Small intestine (tissue), 7 donors: ENCODE measurements around the gene TUBB8B. TPM values are rescaled to one million over a fixed set of nuclear protein-coding genes. Genes with fewer than 3 reads are reported as not detected.
"Not testable (repeated sequence)": the region's sequence is repeated elsewhere in the genome, so short reads cannot be mapped to it uniquely, and the experiment has no call there.

Experiments
- DNase-seq, 2 donors: peaks; one replicate each; pipeline versions ENCODE4 v3.0.0 to v3.0.0-alpha.2; 2013
- FAIRE-seq: peaks from 2 replicates; lab custom pipeline; 2012; peaks lifted over from hg19 to GRCh38; lab: Jason Lieb, UNC
- H3K27ac ChIP-seq, 3 donors: one replicate each; pipeline ENCODE4 v1.5.1; 2013; ENCODE audit warnings: low read length in 2 of 3, mild to moderate bottlenecking in 2 of 3, control low read depth in 1 of 3, inconsistent platforms in 1 of 3, low read depth in 1 of 3, moderate library complexity in 1 of 3
- H3K27me3 ChIP-seq, 3 donors: one replicate each; pipeline ENCODE4 v1.6.1; 2013; ENCODE audit warnings: low read length in 3 of 3, inconsistent platforms in 1 of 3; ENCODE audit not compliant: control insufficient read depth in 3 of 3, insufficient read depth in 3 of 3
- H3K36me3 ChIP-seq, 3 donors: one replicate each; pipeline ENCODE4 v1.6.1; 2013; ENCODE audit warnings: low read length in 3 of 3, inconsistent platforms in 1 of 3, low read depth in 1 of 3, mild to moderate bottlenecking in 1 of 3, moderate library complexity in 1 of 3; ENCODE audit not compliant: control insufficient read depth in 3 of 3, insufficient read depth in 2 of 3
- H3K4me1 ChIP-seq, 3 donors: one replicate each; pipeline ENCODE4 v1.6.1; 2013; ENCODE audit warnings: low read length in 2 of 3, inconsistent platforms in 1 of 3, low read depth in 1 of 3, mild to moderate bottlenecking in 1 of 3, moderate library complexity in 1 of 3; ENCODE audit not compliant: control insufficient read depth in 3 of 3, insufficient read depth in 2 of 3
- H3K4me3 ChIP-seq, 3 donors: one replicate each; pipeline ENCODE4 v1.5.1; 2013; ENCODE audit warnings: low read length in 3 of 3, control low read depth in 1 of 3, inconsistent platforms in 1 of 3, low read depth in 1 of 3, mild to moderate bottlenecking in 1 of 3, moderate library complexity in 1 of 3
- H3K9me3 ChIP-seq, 2 donors: one replicate each; pipeline ENCODE4 v1.6.1; 2013; ENCODE audit warnings: low read depth in 1 of 2, low read length in 1 of 2; ENCODE audit not compliant: control insufficient read depth in 2 of 2, insufficient read depth in 1 of 2
- WGBS, 3 donors: extraction: QIAGEN DNeasy Blood & Tissue Kit; methylation state at CpG; one replicate each; pipeline ENCODE4 v1.1.7; 2013; 5-methylcytosine and 5-hydroxymethylcytosine counted together
- polyA plus RNA-seq, 4 donors: library from polyadenylated mRNA; stranded (reverse) in 3 of 4; unstranded in 1 of 4; fragments of 200-250 nt in 3 of 4; fragments of 120-200 nt in 1 of 4; gene quantifications; one replicate each; pipeline versions ENCODE4 v1.2.1 to v1.2.3, GENCODE V29; 2013
- donor health status: healthy with polysubstance abuse.
- donor health status: control.
- donor health status: control.
- donor health status: Bipolar disorder and iron deficiency.
- donor health status: healthy.

TUBB8B gene
- polyA plus RNA-seq, 4 donors: 0.51 TPM; not detected in 3

DNA sequence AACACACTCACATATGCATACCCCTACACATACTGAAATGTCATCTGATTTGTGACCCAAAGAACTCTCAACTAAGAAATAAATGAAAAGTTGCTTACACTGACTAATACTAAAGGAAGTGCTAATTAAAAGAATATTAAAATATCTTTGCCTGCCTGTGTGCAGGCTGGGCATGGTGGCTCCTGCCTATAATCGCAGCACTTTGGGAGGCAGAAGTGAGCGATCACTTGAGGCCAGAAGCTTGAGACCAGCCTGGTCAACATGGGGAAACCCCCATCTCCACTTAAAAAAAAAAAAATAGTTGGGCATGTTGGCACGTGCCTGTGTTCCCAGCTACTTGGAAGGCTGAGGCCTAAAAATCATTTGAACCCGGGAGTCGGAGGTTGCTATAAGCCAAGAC, 14.9 kb upstream of the TUBB8B start:
- not testable (repeated sequence) for DNase-seq, H3K4me3 ChIP-seq, FAIRE-seq, H3K27ac ChIP-seq, H3K4me1 ChIP-seq, H3K36me3 ChIP-seq, H3K9me3 ChIP-seq, H3K27me3 ChIP-seq
- WGBS, 3 donors: 86 to 89% (median 89%) methylated on average over 5 of the region's 5 CpGs

GRCh38 chr18:63656-64055, 14.2 kb upstream of the TUBB8B start:
- H3K4me3 ChIP-seq, H3K27me3 ChIP-seq, FAIRE-seq, H3K9me3 ChIP-seq, H3K27ac ChIP-seq, H3K36me3 ChIP-seq, H3K4me1 ChIP-seq: not testable (repeated sequence)
- DNase-seq: peak in 1 of 2 donors; percentile 4
- whole genome bisulfite sequencing, 3 donors: 91 to 93% (median 92%) methylated on average over 2 of the region's 2 CpGs

GRCh38 chr18:54388-54787, 5.0 kb upstream of the TUBB8B start:
- not testable (repeated sequence) for H3K4me3 ChIP-seq, FAIRE-seq, H3K36me3 ChIP-seq, H3K27me3 ChIP-seq, H3K9me3 ChIP-seq, H3K4me1 ChIP-seq, H3K27ac ChIP-seq, DNase-seq
- WGBS, 3 donors: 71 to 88% (median 83%) methylated on average over 1 of the region's 1 CpG

DNA sequence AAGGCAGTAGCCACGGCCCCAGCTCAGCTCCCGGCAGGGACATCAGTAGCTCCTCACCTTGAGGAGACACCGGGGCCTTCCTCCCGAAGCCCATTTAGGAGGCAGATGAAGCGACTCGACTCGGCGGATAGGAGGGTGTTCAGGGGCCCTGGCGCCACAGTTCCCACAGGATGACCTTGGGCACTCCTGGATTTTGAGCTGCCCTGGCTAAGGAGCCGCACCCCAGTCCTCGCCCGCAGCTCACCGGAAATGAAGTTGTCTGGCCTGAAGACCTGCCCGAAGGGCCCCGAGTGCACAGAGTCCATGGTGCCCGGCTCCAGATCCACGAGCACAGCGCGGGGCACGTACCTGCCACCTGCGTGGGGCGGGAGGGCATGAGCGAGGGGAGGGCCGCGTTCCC, 719 bp downstream of the TUBB8B start:
- not testable (repeated sequence) for DNase-seq, H3K9me3 ChIP-seq, H3K27ac ChIP-seq, H3K4me3 ChIP-seq, H3K27me3 ChIP-seq, FAIRE-seq, H3K36me3 ChIP-seq, H3K4me1 ChIP-seq
- WGBS, 3 donors: 88 to 94% (median 93%) methylated on average over 20 to 25 of the region's 25 CpGs

DNA sequence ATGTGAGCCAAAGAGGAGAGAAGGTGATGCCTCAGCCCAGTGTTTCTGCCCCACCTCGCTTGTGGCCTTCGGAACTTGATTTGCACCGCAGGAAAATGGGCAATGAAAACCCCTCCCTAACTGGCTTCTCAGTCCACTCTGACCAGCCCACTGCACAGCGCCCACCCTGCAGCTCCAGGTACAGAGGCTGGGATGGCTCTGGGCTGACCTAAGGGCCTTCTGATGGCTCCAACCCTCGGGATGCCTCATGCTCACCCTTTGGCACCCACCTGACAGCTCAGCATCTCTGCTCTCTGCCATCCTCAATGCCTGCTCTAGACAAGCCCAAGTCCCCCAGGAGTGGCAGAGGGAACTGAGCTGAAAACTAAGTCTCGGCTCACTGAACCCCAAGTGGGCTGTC, 36.2 kb downstream of the TUBB8B start:
- not testable (repeated sequence) for H3K4me3 ChIP-seq, H3K27ac ChIP-seq, H3K27me3 ChIP-seq, H3K4me1 ChIP-seq, H3K9me3 ChIP-seq, FAIRE-seq, H3K36me3 ChIP-seq, DNase-seq
- WGBS, 3 donors: no CpG with 5 or more reads among the region's 6 CpGs

DNA sequence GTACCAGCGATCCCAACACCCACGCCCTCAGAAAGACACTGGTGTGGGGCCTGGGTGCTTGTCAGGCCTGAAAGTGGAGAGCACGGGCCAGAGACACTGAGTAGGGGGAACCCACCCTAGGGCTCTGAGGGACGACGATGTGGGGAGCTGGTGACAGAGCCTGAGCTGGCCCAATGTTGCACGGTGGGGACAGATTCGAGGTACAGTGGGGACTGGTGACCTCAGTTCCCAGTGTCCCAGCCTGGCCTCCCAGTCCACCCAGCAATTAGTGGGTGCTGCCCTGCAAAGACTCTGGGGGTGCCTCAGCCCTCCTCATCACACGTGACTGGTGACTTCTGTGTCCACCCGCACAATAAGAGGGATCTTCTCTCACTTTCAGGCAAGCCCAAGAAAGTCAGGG, 36.6 kb downstream of the TUBB8B start:
- not testable (repeated sequence) for H3K4me3 ChIP-seq, H3K9me3 ChIP-seq, H3K36me3 ChIP-seq, FAIRE-seq, H3K27me3 ChIP-seq, H3K4me1 ChIP-seq, DNase-seq, H3K27ac ChIP-seq
- no CpG with 5 or more reads among the region's 9 CpGs for WGBS, 3 donors

DNA sequence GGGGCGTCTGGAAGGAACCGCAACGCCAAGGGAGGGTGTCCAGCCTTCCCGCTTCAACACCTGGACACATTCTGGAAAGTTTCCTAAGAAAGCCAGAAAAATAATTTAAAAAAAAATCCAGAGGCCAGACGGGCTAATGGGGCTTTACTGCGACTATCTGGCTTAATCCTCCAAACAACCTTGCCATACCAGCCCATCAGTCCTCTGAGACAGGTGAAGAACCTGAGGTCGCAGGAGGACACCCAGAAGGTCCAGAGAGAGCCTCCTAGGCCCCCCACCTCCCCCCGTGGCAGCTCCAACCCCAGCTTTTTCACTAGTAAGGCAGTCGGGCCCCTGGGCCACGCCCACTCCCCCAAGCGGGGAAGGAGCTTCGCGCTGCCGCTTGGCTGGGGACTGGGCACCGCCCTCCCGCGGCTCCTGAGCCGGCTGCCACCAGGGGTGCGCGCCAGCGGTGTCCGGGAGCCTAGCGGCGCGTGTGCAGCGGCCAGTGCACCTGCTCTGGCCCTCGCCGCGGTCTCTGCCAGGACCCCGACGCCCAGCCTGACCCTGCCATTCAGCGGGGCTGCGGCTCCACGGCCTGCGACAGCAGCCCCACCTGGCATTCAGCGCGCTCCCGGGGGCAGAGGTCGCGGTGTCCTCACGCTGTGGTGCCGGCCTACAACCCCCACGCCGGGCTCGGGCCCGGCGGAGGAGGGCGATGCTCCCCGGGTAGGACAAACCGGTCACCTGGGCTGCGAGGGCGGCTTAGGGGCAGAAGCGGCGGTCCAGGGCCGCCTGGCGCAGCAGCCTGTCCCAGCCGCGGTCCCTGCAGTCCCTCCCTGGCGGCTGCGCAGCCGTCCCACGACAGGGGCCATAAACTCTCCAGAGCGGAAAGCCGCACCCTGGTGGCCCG, 37.8 kb downstream of the TUBB8B start:
- not testable (repeated sequence) for FAIRE-seq, H3K9me3 ChIP-seq, H3K4me1 ChIP-seq, H3K27ac ChIP-seq, DNase-seq, H3K27me3 ChIP-seq, H3K4me3 ChIP-seq, H3K36me3 ChIP-seq
- 88 to 97% (median 92%) methylated on average over 9 to 18 of the region's 65 CpGs for WGBS, 3 donors

DNA sequence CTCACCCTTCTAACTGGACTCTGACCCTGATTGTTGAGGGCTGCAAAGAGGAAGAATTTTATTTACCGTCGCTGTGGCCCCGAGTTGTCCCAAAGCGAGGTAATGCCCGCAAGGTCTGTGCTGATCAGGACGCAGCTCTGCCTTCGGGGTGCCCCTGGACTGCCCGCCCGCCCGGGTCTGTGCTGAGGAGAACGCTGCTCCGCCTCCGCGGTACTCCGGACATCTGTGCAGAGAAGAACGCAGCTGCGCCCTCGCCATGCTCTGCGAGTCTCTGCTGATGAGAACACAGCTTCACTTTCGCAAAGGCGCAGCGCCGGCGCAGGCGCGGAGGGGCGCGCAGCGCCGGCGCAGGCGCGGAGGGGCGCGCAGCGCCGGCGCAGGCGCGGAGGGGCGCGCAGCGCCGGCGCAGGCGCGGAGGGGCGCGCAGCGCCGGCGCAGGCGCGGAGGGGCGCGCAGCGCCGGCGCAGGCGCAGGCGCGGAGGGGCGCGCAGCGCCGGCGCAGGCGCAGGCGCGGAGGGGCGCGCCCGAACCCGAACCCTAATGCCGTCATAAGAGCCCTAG, 38.7 kb downstream of the TUBB8B start:
- DNase-seq, FAIRE-seq, H3K27ac ChIP-seq, H3K4me1 ChIP-seq, H3K9me3 ChIP-seq, H3K4me3 ChIP-seq, H3K36me3 ChIP-seq, H3K27me3 ChIP-seq: not testable (repeated sequence)
- WGBS, 3 donors: 80 to 93% (median 90%) methylated on average over 27 to 36 of the region's 75 CpGs
